Ramos (cell line): ENCODE measurements around the gene PSAT1.

Experiments
- in situ Hi-C: fragments of 300-500 bp; cut with MboI; formaldehyde crosslinking; loops from one replicate; pipeline ENCODE4 v1.14.3; 2022; ENCODE audit warnings: low sequenced_read_pairs; ENCODE audit not compliant: unreplicated experiment

PSAT1 gene

GRCh38 chr9:78292026-78292425 lies 4.9 kb upstream of the PSAT1 start:
- in situ Hi-C loops: no loop called here

- in situ Hi-C loops: no loop called here
Observed at GRCh38 chr9:78292716-78293497, 4.0 kb upstream of the PSAT1 start.

- in situ Hi-C loops: no loop called here
Observed at GRCh38 chr9:78294290-78295176, 2.4 kb upstream of the PSAT1 start.

GRCh38 chr9:78295177-78295575 lies 1.7 kb upstream of the PSAT1 start:
- in situ Hi-C loops: no loop called here

- in situ Hi-C loops: no loop called here
Observed at GRCh38 chr9:78295731-78296130, 1.2 kb upstream of the PSAT1 start.

GRCh38 chr9:78296201-78296892 lies 578 bp upstream of the PSAT1 start:
- in situ Hi-C loops: no loop called here

- in situ Hi-C loops: no loop called here
Observed at GRCh38 chr9:78297672-78297961, 692 bp downstream of the PSAT1 start.

- in situ Hi-C loops: no loop called here
Observed at GRCh38 chr9:78298046-78298765, 1.3 kb downstream of the PSAT1 start.

GRCh38 chr9:78300209-78300608 lies 3.3 kb downstream of the PSAT1 start:
- in situ Hi-C loops: no loop called here

- in situ Hi-C loops: no loop called here
Observed at GRCh38 chr9:78301466-78301865, 4.5 kb downstream of the PSAT1 start.

- in situ Hi-C loops: no loop called here
Observed at GRCh38 chr9:78303377-78304062, 6.6 kb downstream of the PSAT1 start.

- in situ Hi-C loops: no loop called here
Observed at GRCh38 chr9:78304357-78304756, 7.4 kb downstream of the PSAT1 start.

- in situ Hi-C loops: no loop called here
Observed at GRCh38 chr9:78306222-78307076, 9.5 kb downstream of the PSAT1 start.

- in situ Hi-C loops: no loop called here
Observed at GRCh38 chr9:78307360-78307759, 10.4 kb downstream of the PSAT1 start.

- in situ Hi-C loops: no loop called here
Observed at GRCh38 chr9:78309066-78309465, 12.1 kb downstream of the PSAT1 start.

GRCh38 chr9:78311075-78311474 lies 14.2 kb downstream of the PSAT1 start:
- in situ Hi-C loops: no loop called here

GRCh38 chr9:78311886-78312524 lies 15.1 kb downstream of the PSAT1 start:
- in situ Hi-C loops: no loop called here

GRCh38 chr9:78314550-78314949 lies 17.6 kb downstream of the PSAT1 start:
- in situ Hi-C loops: no loop called here
